OCI-LY3 (cell line): ENCODE results near the gene RPL12.

ENCODE experiments used
- H2AFZ ChIP-seq: fragments of 200-600, 300-600 bp; shearing (Covaris generic); 2 replicates; pipeline ENCODE4 v1.6.0; 2014; ENCODE audit warnings: antibody characterized with exemption, low read depth, low read length
- H3K27ac ChIP-seq: fragments of 200-600, 300-600 bp; sonication (generic); 2 replicates; pipeline ENCODE4 v1.5.1; 2014; ENCODE audit warnings: mild to moderate bottlenecking, low read length, moderate library complexity, mixed read lengths
- H3K27me3 ChIP-seq: fragments of 200-600, 300-600 bp; sonication (generic); 2 replicates; pipeline ENCODE4 v1.6.1; 2014; ENCODE audit warnings: low read depth, low read length, mixed read lengths
- H3K36me3 ChIP-seq: fragments of 200-600, 300-600 bp; sonication (generic); replicated peaks from 2 replicates; pipeline ENCODE3; 2014; ENCODE audit warnings: low read depth, low read length, mixed read lengths
- H3K4me1 ChIP-seq: fragments of 300-600, 200-600 bp; sonication (generic); 2 replicates; pipeline ENCODE4 v1.6.1; 2014; ENCODE audit warnings: low read length, mixed read lengths
- H3K4me2 ChIP-seq: fragments of 200-600, 300-600 bp; sonication (generic); 2 replicates; pipeline ENCODE4 v1.6.1; 2014; ENCODE audit warnings: low read length, mixed read lengths
- H3K4me3 ChIP-seq: fragments of 300-600, 200-600 bp; sonication (generic); 2 replicates; pipeline ENCODE4 v1.5.1; 2014; ENCODE audit warnings: antibody characterized with exemption, mild to moderate bottlenecking, low read length, moderate library complexity
- H3K79me2 ChIP-seq: fragments of 300-600, 200-600 bp; shearing (Covaris generic); 2 replicates; pipeline ENCODE4 v1.6.1; 2014; ENCODE audit warnings: mild to moderate bottlenecking, low read length, mixed read lengths
- H3K9ac ChIP-seq: fragments of 300-600, 200-600 bp; shearing (Covaris generic); 2 replicates; pipeline ENCODE4 v1.6.0; 2014; ENCODE audit warnings: mild to moderate bottlenecking, low read length, moderate library complexity
- H3K9me3 ChIP-seq: fragments of 200-600, 300-600 bp; shearing (Covaris generic); 2 replicates; pipeline ENCODE4 v1.6.1; 2014; ENCODE audit warnings: low read length, mixed read lengths; ENCODE audit not compliant: insufficient read depth
- H4K20me1 ChIP-seq: fragments of 200-600, 300-600 bp; sonication (generic); 2 replicates; pipeline ENCODE4 v1.6.1; 2016; ENCODE audit warnings: low read length, mixed read lengths; ENCODE audit not compliant: insufficient read depth
- CTCF ChIP-seq: fragments of 200-600, 300-600 bp; sonication (generic); IDR thresholded peaks from 2 replicates; pipeline ENCODE4 v1.5.1; 2014; ENCODE audit warnings: antibody characterized with exemption, low read length, low read depth
- EZH2phosphoT487 ChIP-seq: fragments of 200-600 bp; shearing (Covaris generic); IDR thresholded peaks from 2 replicates; pipeline ENCODE4 v1.6.1; 2018; ENCODE audit warnings: antibody characterized with exemption, mixed run types, low read depth

Gene RPL12

GRCh38 chr9:127437497-127438264, 13.5 kb downstream of the RPL12 start:
- Histone ChIP-seq H3K4me2 (no peak overlapping the region), H3K4me3 (no peak overlapping the region), H3K79me2 (no peaks in the 10 kb centered on the region), H3K9me3 (no peaks in the 10 kb centered on the region), H3K27ac (no peak overlapping the region), H3K4me1 (no peaks in the 10 kb centered on the region), H2AFZ (no peak overlapping the region), H3K9ac (no peak overlapping the region), H3K27me3 (no peaks in the 10 kb centered on the region), H3K36me3 (peaks cover 59% of the 10 kb centered on the region), H4K20me1 (no peaks in the 10 kb centered on the region)
- TF ChIP-seq CTCF = no peak
- TF ChIP-seq EZH2phosphoT487 = no peak

- Histone ChIP-seq H2AFZ (no peak overlapping the region), H3K4me1 (peaks cover under 1% of the 10 kb centered on the region), H3K27ac (no peak overlapping the region), H3K27me3 (no peaks in the 10 kb centered on the region), H4K20me1 (no peaks in the 10 kb centered on the region), H3K79me2 (peaks cover 22% of the 10 kb centered on the region), H3K9me3 (no peaks in the 10 kb centered on the region), H3K4me3 (no peak overlapping the region), H3K4me2 (no peak overlapping the region), H3K36me3 (peaks cover 38% of the 10 kb centered on the region), H3K9ac (no peak overlapping the region)
- no peak for TF ChIP-seq EZH2phosphoT487
- TF ChIP-seq CTCF = no peak
Observed at GRCh38 chr9:127430415-127430814, 20.8 kb downstream of the RPL12 start.

- H3K4me2 ChIP-seq = no peak overlapping the region
- TF ChIP-seq CTCF = no peak
- TF ChIP-seq EZH2phosphoT487 = no peak
- no peak overlapping the region for H2AFZ ChIP-seq
- H3K9ac ChIP-seq = no peak overlapping the region
- no peaks in the 10 kb centered on the region for H3K9me3 ChIP-seq
- peaks cover 39% of the 10 kb centered on the region for H3K79me2 ChIP-seq
- H3K27me3 ChIP-seq = no peaks in the 10 kb centered on the region
- peaks cover 19% of the 10 kb centered on the region for H3K36me3 ChIP-seq
- no peak overlapping the region for H3K4me3 ChIP-seq
- no peaks in the 10 kb centered on the region for H4K20me1 ChIP-seq
- peaks cover 7% of the 10 kb centered on the region for H3K4me1 ChIP-seq
- no peak overlapping the region for H3K27ac ChIP-seq
Observed at GRCh38 chr9:127428348-127428747, 22.9 kb downstream of the RPL12 start.

- no peaks in the 10 kb centered on the region for H3K9me3 ChIP-seq
- H3K4me1 ChIP-seq = peaks cover 15% of the 10 kb centered on the region
- H3K4me3 ChIP-seq = no peak overlapping the region
- H2AFZ ChIP-seq = no peak overlapping the region
- no peaks in the 10 kb centered on the region for H3K27me3 ChIP-seq
- TF ChIP-seq EZH2phosphoT487 = no peak
- TF ChIP-seq CTCF = no peak
- no peak overlapping the region for H3K27ac ChIP-seq
- no peak overlapping the region for H3K9ac ChIP-seq
- H3K79me2 ChIP-seq = peaks cover 50% of the 10 kb centered on the region
- peaks cover 16% of the 10 kb centered on the region for H3K36me3 ChIP-seq
- no peak overlapping the region for H3K4me2 ChIP-seq
- no peaks in the 10 kb centered on the region for H4K20me1 ChIP-seq
Observed at GRCh38 chr9:127426756-127427155, 24.4 kb downstream of the RPL12 start.
